MV-4-11 (cell line): Measurements from ENCODE around the gene FAM181A.

ENCODE experiments used
- DNase-seq: peaks from one replicate; lab custom pipeline; 2025; lab: John Stamatoyannopoulos, UW

FAM181A gene

GRCh38 chr14:93926873-93927799 is at the start of gene FAM181A:
Gene FAM181A, plus strand, starts transcription at chr14:93927344. Its CDS starts 942 bp downstream, at chr14:93928286.
- DNase-seq = no peak

- no peak for DNase-seq
Observed at GRCh38 chr14:93878212-93878611, 48.9 kb upstream of the FAM181A start.

- DNase-seq = no peak
Observed at GRCh38 chr14:93878871-93879270, 48.3 kb upstream of the FAM181A start.

DNA sequence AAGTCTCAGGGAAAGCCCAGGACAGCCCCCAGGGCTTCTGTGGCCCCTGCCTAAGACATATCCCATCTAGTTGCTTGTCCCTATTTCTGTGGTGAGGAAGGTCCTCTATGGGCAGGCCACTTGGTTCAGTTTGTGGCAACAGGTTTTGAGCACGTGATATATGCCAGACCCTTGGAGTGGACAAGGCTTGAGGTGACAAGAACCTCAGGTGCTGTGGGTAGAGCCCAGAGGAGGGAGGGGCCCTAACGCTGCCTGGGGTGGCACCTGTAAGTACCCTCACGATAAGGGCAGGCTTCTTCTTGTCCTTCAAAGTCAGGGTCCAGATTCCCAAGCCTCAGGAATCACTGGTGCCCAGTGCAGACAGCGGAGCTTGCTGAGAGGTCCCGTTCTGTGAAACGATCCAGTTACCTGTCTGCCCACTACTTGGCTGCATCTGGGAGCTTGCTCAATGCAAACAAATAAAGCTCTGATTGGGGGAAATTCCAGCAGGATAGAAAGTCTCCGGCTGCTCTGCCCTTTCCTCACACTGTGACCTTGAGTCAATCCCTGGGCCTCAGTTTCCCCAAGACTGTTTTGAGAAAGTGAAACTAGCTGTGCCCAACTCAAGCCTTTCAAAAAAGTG is 47.7 kb upstream of the FAM181A start:
- no peak for DNase-seq

- DNase-seq = no peak
Observed at GRCh38 chr14:93880021-93880820, 46.9 kb upstream of the FAM181A start.

DNA sequence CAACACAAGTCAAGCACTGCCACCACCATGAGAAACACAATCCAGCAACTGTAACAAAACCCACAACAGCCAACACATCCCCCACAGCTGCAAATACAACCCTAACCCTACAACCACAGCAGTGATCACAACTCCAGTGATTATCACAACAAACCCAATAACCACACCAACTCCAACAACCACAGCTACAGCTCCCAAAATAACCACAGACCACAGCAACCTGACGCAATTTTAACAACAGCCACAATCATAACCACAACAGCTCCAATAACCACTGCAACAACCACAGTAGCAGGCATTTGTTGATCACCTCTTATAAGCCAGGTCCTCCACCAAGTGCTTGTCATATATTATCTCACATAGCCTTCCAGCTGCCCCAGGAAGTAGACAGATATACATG is 42.2 kb upstream of the FAM181A start:
- DNase-seq = peak; percentile 56

GRCh38 chr14:93888995-93889394 is 38.1 kb upstream of the FAM181A start:
- DNase-seq = no peak

- DNase-seq = no peak
Observed at GRCh38 chr14:93889739-93890483, 37.2 kb upstream of the FAM181A start.

DNA sequence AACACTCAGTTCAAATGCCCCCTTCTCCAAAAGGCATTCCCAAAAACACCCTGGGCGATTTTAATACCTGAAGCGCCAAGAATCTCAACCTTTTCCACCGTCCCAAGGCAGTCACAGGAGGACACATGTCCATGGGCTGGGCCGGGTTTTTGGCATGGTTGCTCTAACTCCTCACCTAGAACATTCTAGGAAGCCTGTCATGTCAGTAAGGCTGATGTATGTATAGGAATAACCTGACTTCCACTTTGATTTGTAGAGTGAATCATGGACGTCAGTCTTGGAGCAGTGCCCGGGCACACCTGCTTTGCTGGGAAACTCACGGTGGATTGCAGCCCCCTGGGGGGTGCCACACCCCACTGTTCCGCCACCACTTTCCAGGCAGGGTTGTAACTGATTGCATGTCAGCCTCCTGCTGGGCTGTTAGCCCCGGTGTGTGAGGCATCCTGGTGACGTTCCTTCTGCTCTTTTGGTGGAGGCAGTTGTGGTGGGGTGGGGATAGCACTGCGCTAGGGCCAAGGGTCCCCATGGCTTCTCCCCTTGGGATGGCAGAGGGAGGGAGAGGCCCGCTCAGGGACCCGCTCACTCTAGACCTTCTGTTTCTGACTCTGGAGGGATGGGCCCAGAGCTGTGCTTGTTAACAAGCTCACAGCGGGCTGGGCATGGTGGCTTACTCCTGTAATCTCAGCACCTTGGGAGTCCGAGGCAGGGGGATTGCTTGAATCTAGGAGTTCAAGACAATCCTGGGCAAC is 35.2 kb upstream of the FAM181A start:
- no peak for DNase-seq

DNA sequence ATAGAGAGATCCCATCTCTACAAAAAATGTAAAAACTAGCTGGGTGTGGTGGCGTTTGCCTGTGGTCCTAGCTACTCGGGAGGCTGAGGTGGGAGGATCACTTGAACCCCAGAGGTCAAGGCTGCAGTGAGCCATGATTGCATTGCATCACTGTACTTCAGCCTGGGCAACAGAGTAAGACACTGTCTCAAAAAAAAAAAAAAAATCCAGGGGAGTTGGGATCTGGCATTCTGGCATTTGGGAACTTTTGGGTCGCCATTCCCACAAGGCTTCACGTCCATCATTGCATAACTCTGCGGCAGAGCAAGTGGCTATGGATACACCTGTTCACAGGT is 34.7 kb upstream of the FAM181A start:
- no peak for DNase-seq

- peak; percentile 35 for DNase-seq
Observed at GRCh38 chr14:93892923-93893558, 34.1 kb upstream of the FAM181A start.

GRCh38 chr14:93893661-93894261 is 33.4 kb upstream of the FAM181A start:
- DNase-seq = no peak

DNA sequence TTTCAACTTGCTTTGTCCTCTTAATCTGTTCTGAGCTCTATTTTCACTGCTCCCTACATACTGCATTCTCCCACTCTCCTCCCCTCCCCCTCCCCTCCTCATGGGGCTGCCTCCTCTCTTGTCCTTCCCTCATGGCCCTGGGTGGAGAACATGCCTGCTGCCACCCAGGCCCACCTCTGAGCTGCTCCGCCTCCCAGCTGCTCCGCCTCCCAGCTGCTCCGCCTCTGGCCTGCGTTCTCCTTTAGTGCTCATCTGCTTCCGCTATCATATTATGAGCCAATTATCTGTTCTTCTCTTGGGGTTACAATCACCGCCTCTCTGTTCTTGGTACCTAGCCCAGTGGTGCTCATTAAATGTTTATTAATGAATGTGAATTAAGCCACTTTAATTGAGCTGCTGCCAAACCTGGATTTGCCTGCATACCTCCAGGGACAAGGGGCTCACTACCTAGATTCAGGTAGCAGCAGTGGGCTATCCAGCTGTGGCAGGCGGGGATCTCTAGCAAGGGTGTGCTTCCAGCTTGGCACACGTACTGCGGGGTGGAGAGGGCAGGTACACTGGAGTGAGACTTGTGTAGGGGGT is 32.0 kb upstream of the FAM181A start:
- no peak for DNase-seq

DNA sequence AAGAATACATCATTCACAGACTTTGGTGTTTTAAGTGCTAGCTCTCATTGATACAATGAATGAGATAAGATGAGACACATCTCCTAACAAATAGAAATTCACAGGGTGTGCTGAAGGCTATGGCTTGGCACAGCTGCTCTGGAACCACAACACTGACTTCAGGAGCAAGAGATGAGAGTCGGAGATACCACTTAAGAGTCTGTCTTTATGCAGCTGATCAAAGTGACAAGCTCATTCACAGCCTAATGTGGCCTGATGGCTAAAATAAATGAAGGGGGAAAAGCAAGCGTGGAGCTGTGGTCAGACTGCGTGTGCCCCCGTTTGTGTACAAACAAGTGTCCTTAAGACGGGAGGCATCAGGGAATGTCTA is 29.7 kb upstream of the FAM181A start:
- no peak for DNase-seq

DNA sequence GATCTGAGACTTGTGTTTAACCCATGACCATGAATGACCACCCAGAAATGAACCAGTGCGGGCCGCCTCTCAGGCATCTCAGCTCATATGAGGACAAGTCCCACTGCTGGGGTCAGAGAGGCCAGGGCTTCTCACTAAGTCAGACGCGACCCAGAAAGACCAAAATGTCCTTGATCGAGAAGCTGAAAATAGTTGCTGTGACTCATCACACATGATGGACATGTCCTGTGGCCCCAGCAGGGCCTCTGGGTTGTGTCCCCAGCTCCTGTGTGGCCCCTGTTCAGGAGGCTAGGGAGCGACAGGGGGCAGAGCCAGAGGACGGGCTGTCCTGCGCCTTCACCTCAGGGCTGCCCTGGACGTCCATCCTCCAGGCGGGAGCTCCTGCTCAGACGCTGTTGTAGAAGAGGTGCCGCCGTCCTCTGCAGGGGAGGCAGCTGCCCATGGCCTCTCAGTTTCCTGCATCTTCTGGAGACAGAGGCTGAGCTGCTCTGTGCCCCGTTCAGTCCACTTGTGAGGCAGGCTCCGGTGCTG is 29.0 kb upstream of the FAM181A start:
- DNase-seq = no peak

GRCh38 chr14:93898731-93899130 is 28.4 kb upstream of the FAM181A start:
- DNase-seq = no peak

GRCh38 chr14:93901813-93902212 is 25.3 kb upstream of the FAM181A start:
- DNase-seq = peak; percentile 74

GRCh38 chr14:93902619-93903307 is 24.4 kb upstream of the FAM181A start:
- no peak for DNase-seq
